H1 (cell line): ENCODE data around the gene TMEM163. TPM values are rescaled to one million over a fixed set of nuclear protein-coding genes. Genes with fewer than 3 reads are reported as not detected.
A peak's percentile ranks its signal among the peaks of the same experiment; 100 is the strongest.

Experiments used
- CTCF ChIP-seq, 3 experiments: IDR thresholded peaks; 1 replicate in 2 of 3; 2 replicates in 1 of 3; pipeline versions ENCODE4 v1.5.1 to v1.6.1; 2011; ENCODE audit warnings: low read length in 3 of 3, mild to moderate bottlenecking in 3 of 3, inconsistent platforms in 2 of 3, low read depth in 1 of 3, moderate library complexity in 1 of 3; ENCODE audit not compliant: insufficient read depth in 1 of 3; ENCODE audit errors: control extremely low read depth in 1 of 3
- HDAC2 ChIP-seq, 2 experiments: fragments of 300-600 bp in 1 of 2; sonication (generic) in 1 of 2; IDR thresholded peaks; 2 replicates each; pipeline ENCODE4 v1.6.1; 2011 to 2012; ENCODE audit warnings: low read depth in 2 of 2, low read length in 2 of 2, mild to moderate bottlenecking in 2 of 2, moderate library complexity in 2 of 2, borderline replicate concordance in 1 of 2, inconsistent platforms in 1 of 2
- polyA plus RNA-seq, 7 experiments: library from polyadenylated mRNA; depleted of rRNA in 3 of 7; stranded (reverse) in 5 of 7; unstranded in 2 of 7; fragments of >200 nt in 5 of 7; fragments of 200-250 nt in 2 of 7; gene quantifications; 1 replicate in 5 of 7; 2 replicates in 1 of 7; 4 replicates in 1 of 7; pipeline versions ENCODE4 v1.2.1 to v1.2.3, GENCODE V29; 2011 to 2013; ENCODE audit warnings: missing spikeins in 2 of 7, mixed read lengths in 2 of 7
- total RNA-seq: library from RNA; stranded (reverse); fragmentation: NEBNext Ultra II Directional; extraction: Animal tissue kit (Norgen Biotek cat#: 25700); gene quantifications from 2 replicates; pipeline ENCODE4 v1.2.1, GENCODE V29; 2021

The TMEM163 gene
- total and polyA plus RNA-seq, 2 of the 8 experiments (the other 6 are each of a cell fraction or from before 2014, with no cell fraction given) = 2.8 to 3.2 TPM

GRCh38 chr2:134411828-134412638, 306.8 kb downstream of the TMEM163 start (continued):
- peak; percentile 71 to 92 (median 73) for TF ChIP-seq CTCF (IDR thresholded peaks at IDR 0.05; ENCODE audit: control extremely low read depth in 1 of 3, insufficient read depth in 1 of 3, low read depth in 1 of 3, low read length in 3 of 3)
- TF ChIP-seq HDAC2 (IDR thresholded peaks at IDR 0.05; ENCODE audit: borderline replicate concordance in 1 of 2, low read depth in 2 of 2, low read length in 2 of 2) = no peak
